Astrocyte of the cerebellum (primary cell): ENCODE data around the gene FDPS.
"Not testable (repeated sequence)": the region's sequence is repeated elsewhere in the genome, so short reads cannot be mapped to it uniquely, and the experiment has no call there.

Experiments
- DNase-seq: peaks from one replicate; pipeline ENCODE4 v3.0.0-alpha.2; 2011; ENCODE audit warnings: low read depth
- H3K4me3 ChIP-seq: 2 replicates; pipeline ENCODE4 v1.5.1; 2011; ENCODE audit warnings: mild to moderate bottlenecking, low read depth, low read length, moderate library complexity
- in situ Hi-C: cut with HindIII; loops from 2 replicates; pipeline ENCODE4 v1.10.0; 2017; ENCODE audit warnings: low sequenced_read_pairs
- TF ChIP-seq, protein P1 (sequence below): IDR thresholded peaks from 2 replicates; pipeline ENCODE4 v1.5.1; 2012; ENCODE audit warnings: low read length, low read depth, moderate library complexity, mild to moderate bottlenecking; ENCODE audit errors: missing control alignments

Gene FDPS

GRCh38 chr1:155285063-155285462, 23.6 kb upstream of the FDPS start:
- no peak overlapping the region for H3K4me3 ChIP-seq
- in situ Hi-C loops, result no loop called here
- DNase-seq, result no peak
- TF ChIP-seq, protein P1, sequence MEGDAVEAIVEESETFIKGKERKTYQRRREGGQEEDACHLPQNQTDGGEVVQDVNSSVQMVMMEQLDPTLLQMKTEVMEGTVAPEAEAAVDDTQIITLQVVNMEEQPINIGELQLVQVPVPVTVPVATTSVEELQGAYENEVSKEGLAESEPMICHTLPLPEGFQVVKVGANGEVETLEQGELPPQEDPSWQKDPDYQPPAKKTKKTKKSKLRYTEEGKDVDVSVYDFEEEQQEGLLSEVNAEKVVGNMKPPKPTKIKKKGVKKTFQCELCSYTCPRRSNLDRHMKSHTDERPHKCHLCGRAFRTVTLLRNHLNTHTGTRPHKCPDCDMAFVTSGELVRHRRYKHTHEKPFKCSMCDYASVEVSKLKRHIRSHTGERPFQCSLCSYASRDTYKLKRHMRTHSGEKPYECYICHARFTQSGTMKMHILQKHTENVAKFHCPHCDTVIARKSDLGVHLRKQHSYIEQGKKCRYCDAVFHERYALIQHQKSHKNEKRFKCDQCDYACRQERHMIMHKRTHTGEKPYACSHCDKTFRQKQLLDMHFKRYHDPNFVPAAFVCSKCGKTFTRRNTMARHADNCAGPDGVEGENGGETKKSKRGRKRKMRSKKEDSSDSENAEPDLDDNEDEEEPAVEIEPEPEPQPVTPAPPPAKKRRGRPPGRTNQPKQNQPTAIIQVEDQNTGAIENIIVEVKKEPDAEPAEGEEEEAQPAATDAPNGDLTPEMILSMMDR, result no peak

DNA sequence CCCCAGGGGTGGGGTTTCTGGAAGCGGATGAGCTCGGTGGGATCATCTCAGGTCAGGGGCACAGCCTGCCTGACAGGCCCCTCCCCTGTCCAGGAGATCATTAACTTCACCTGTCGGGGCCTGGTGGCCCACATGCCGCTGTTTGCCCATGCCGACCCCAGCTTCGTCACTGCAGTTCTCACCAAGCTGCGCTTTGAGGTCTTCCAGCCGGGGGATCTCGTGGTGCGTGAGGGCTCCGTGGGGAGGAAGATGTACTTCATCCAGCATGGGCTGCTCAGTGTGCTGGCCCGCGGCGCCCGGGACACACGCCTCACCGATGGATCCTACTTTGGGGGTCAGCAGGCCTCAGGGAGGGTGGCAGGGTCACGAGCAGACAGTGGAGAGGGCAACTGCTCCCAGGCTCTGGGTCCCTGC, 23.0 kb upstream of the FDPS start:
- in situ Hi-C loops, result no loop called here
- TF ChIP-seq, protein P1, result no peak
- H3K4me3 ChIP-seq, result no peak overlapping the region
- no peak for DNase-seq

GRCh38 chr1:155286544-155286943, 22.1 kb upstream of the FDPS start:
- no peak overlapping the region for H3K4me3 ChIP-seq
- DNase-seq, result no peak
- in situ Hi-C loops, result no loop called here
- TF ChIP-seq, protein P1, result no peak

- TF ChIP-seq, protein P1, result no peak
- H3K4me3 ChIP-seq, result no peak overlapping the region
- in situ Hi-C loops, result no loop called here
- no peak for DNase-seq
Measured at GRCh38 chr1:155287987-155288543, 20.6 kb upstream of the FDPS start.

DNA sequence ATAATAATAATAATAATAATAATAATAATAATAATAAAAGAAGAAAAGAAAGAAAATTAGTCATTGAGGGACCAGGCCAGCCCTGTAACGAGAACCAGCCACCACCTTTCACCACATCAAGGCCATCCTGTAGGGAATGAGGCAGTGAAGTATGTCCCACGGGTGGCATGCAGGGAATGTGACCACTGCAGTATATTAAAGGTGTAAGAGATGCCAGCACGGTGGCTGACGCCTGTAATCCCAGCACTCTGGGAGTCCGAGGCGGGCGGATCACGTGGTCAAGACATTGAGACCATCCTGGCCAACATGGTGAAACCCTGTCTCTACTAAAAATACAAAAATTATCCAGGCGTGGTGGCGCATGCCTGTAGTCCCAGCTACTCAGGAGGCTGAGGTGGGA, 17.7 kb upstream of the FDPS start:
- H3K4me3 ChIP-seq, DNase-seq, in situ Hi-C loops: not testable (repeated sequence)

DNA sequence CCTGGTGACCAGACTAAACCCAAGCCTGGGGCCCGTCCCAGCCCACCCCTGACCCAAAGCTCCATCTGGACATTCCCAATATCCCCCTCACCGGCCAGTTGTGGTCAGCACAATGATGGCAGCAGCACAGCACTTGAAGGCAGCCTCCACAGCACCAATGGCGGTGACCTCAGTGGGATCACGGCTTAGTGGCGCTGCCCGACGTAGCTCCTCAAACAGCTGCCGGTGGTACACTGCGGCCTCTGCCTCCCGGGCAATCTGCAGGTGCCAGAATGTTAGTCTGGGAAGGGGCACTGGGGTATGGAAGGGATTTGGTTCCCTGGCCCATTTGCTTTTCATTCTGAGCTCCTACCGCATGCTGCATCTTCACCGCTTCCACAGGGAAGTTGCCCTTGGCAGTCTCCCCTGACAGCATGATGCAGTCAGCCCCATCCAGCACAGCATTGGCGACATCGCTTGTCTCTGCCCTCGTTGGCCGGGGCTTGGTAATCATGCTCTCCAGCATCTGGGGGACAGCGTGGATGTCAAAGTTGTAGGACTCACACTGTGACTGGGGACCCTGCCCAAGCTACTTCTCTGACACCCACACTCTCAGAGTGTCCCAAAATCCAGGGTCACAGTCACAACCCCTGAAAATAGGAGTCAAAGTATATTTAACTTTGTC, 15.4 kb upstream of the FDPS start:
- in situ Hi-C loops, result no loop called here
- TF ChIP-seq, protein P1, result no peak
- DNase-seq, result no peak
- H3K4me3 ChIP-seq, result no peak overlapping the region

DNA sequence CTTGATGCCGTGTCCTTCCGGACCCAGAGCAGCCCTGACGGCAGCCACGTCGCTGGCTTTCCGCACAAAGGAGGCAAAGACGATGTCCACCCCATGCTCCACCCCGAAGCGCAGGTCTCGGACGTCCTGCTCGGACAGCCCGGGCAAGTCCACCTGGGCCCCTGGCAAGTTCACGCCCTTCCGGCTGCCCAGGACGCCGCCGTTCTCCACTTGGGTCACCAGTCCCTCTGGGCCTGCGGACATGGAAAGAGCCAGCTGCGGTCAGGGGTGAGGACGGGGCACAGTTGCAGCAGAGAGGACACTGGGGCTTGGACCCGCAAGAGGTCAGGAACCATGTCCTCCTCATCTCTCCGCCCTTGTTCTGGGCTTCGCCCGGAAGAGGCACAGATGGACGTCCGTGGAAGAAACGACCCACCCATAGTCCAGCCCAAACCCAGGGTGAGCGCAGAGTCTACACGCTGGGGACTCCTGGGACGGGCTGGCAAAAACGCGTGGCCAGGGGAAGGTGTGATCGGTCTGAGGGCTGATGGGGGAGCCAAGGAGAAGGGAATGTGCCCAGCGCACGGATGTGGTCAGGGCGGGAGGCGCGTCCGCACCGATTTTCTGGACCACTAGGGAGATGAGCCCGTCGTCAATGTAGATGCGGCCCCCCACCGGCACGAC, 14.0 kb upstream of the FDPS start:
- no peak for DNase-seq
- TF ChIP-seq, protein P1, result no peak
- H3K4me3 ChIP-seq, result no peak overlapping the region
- in situ Hi-C loops, result no loop called here
